HepG2 (cell line): Measurements from ENCODE around the gene DDR1. TPM values are rescaled to one million over a fixed set of nuclear protein-coding genes. Genes with fewer than 3 reads are reported as not detected.
A peak's percentile ranks its signal among the peaks of the same experiment; 100 is the strongest.

Experiments
- EHMT2 ChIP-seq: fragments of 200-600 bp; sonication (generic); IDR thresholded peaks from 2 replicates; pipeline ENCODE4 v1.7.0; 2017; ENCODE audit warnings: antibody characterized with exemption, low read depth, low read length, borderline replicate concordance
- ETV5 ChIP-seq: IDR thresholded peaks from 2 replicates; pipeline ENCODE4 v1.6.1; 2018; ENCODE audit warnings: missing biosample characterization, missing genetic modification reagents, inconsistent platforms, borderline replicate concordance
- FOXM1 ChIP-seq: sonication (generic); formaldehyde crosslinking; IDR thresholded peaks from 2 replicates; pipeline ENCODE4 v1.5.0; 2020; ENCODE audit warnings: missing genetic modification reagents
- FOXO1 ChIP-seq: sonication (generic); formaldehyde crosslinking; IDR thresholded peaks from 2 replicates; pipeline ENCODE4 v1.4.0; 2020; ENCODE audit warnings: missing genetic modification reagents
- HOXA3 ChIP-seq: sonication (generic); formaldehyde crosslinking; IDR thresholded peaks from 2 replicates; pipeline ENCODE4 v1.5.0; 2020; ENCODE audit warnings: missing genetic modification reagents
- JUNB ChIP-seq: sonication (generic); formaldehyde crosslinking; IDR thresholded peaks from 2 replicates; pipeline ENCODE4 v1.8.0; 2022; ENCODE audit warnings: missing genetic modification reagents, mild to moderate bottlenecking, borderline replicate concordance
- NFE2L1 ChIP-seq: sonication (generic); formaldehyde crosslinking; IDR thresholded peaks from 2 replicates; pipeline ENCODE4 v1.4.0; 2020; ENCODE audit warnings: missing genetic modification reagents, mild to moderate bottlenecking, borderline replicate concordance
- PAWR ChIP-seq: sonication (generic); formaldehyde crosslinking; IDR thresholded peaks from 2 replicates; pipeline ENCODE4 v1.4.0; 2020; ENCODE audit warnings: missing genetic modification reagents, mild to moderate bottlenecking, borderline replicate concordance
- PAX8 ChIP-seq: sonication (generic); formaldehyde crosslinking; IDR thresholded peaks from 2 replicates; pipeline ENCODE4 v1.8.0; 2022; ENCODE audit warnings: mild to moderate bottlenecking, missing genetic modification reagents, borderline replicate concordance
- RFX5 ChIP-seq: IDR thresholded peaks from 2 replicates; pipeline ENCODE4 v1.6.1; 2011; ENCODE audit warnings: low read depth, low read length, improper control_type of control experiment
- SAP130 ChIP-seq: IDR thresholded peaks from 2 replicates; pipeline ENCODE4 v1.6.1; 2016; ENCODE audit warnings: low read depth
- TEAD2 ChIP-seq: sonication (generic); formaldehyde crosslinking; IDR thresholded peaks from 2 replicates; pipeline ENCODE4 v1.9.0; 2021; ENCODE audit warnings: missing genetic modification reagents
- YY1 ChIP-seq: IDR thresholded peaks from 2 replicates; pipeline ENCODE4 v1.6.1; 2011; ENCODE audit warnings: low read length, low read depth, moderate library complexity, mild to moderate bottlenecking; ENCODE audit not compliant: insufficient read depth, insufficient replicate concordance
- ZEB1 ChIP-seq: IDR thresholded peaks from 2 replicates; pipeline ENCODE4 v1.6.1; 2012; ENCODE audit warnings: mild to moderate bottlenecking, low read depth, inconsistent platforms; ENCODE audit not compliant: insufficient replicate concordance
- ZFP37 ChIP-seq: sonication (generic); formaldehyde crosslinking; IDR thresholded peaks from 2 replicates; pipeline ENCODE4 v1.4.0; 2020; ENCODE audit warnings: missing genetic modification reagents, borderline replicate concordance
- ZNF180 ChIP-seq: sonication (generic); formaldehyde crosslinking; IDR thresholded peaks from 2 replicates; pipeline ENCODE4 v1.4.0; 2020; ENCODE audit warnings: low read depth, missing genetic modification reagents, borderline replicate concordance
- ZNF75D ChIP-seq: sonication (generic); formaldehyde crosslinking; IDR thresholded peaks from 2 replicates; pipeline ENCODE4 v1.8.1; 2023; ENCODE audit warnings: missing genetic modification reagents, mild to moderate bottlenecking, borderline replicate concordance
- polyA plus RNA-seq, 8 experiments: library from polyadenylated mRNA; depleted of rRNA in 3 of 8; stranded (reverse) in 7 of 8; unstranded in 1 of 8; fragments of >200 nt; fragmentation: Illumina TruSeq in 4 of 8; extraction: Trizol in 4 of 8; gene quantifications; 2 replicates each; pipeline versions ENCODE4 v1.2.1 to v1.2.3, GENCODE V29; 2011 to 2016; ENCODE audit warnings: low read depth in 4 of 8, missing spikeins in 1 of 8, mixed read lengths in 1 of 8; ENCODE audit not compliant: insufficient read depth in 1 of 8
- total RNA-seq, 5 experiments: library from RNA; depleted of rRNA; stranded (reverse); fragments of >200 nt; fragmentation: Illumina TruSeq; extraction: Trizol; gene quantifications; 2 replicates each; pipeline ENCODE4 v1.2.3, GENCODE V29; 2016; ENCODE audit warnings: low read depth in 1 of 5
- TF ChIP-seq, protein P1 (sequence below): sonication (generic); formaldehyde crosslinking; IDR thresholded peaks from 2 replicates; pipeline ENCODE4 v1.8.1; 2022; ENCODE audit warnings: mild to moderate bottlenecking, missing genetic modification reagents
- TF ChIP-seq, protein P2 (sequence below): sonication (generic); formaldehyde crosslinking; IDR thresholded peaks from 2 replicates; pipeline ENCODE4 v1.5.0; 2020; ENCODE audit warnings: mild to moderate bottlenecking, missing genetic modification reagents, borderline replicate concordance
- TF ChIP-seq, protein P3 (sequence below): sonication (generic); formaldehyde crosslinking; IDR thresholded peaks from 2 replicates; pipeline ENCODE4 v1.4.0; 2020; ENCODE audit warnings: missing genetic modification reagents

Gene DDR1
- total and polyA plus RNA-seq, 2 of the 13 experiments (the other 11 are each of a cell fraction or from before 2014, with no cell fraction given) = 16.7 to 20.2 TPM

DNA sequence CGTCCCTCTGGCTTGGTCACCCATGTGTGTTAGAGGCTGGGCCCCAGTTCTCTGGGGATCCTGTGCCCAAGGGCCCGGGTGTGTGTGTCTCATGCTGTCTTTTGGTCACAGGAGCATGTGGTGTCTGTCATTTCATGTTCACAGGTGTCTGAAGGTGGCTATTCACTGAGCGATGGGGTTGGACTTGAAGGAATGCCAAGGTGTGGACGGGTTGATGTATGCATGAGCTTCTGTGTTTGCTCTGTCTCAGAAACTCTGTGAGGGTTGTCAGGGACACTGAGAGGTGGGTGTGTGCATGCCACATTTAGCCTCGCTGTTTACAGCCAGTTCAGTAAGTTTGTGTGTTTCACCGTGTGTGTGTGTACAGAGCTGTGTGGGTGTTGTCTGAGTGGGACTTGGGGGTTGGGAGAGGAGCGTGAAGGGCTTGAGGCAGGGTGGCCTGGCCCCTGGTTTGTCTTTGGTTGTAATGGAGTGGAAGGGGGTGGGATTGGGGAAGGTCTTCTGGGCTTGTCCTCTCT lies 1.2 kb downstream of the DDR1 start (continued):
- TF ChIP-seq EHMT2 = no peak
- TF ChIP-seq TEAD2 (CRISPR knock-in tag) = no peak
- TF ChIP-seq, protein P1, sequence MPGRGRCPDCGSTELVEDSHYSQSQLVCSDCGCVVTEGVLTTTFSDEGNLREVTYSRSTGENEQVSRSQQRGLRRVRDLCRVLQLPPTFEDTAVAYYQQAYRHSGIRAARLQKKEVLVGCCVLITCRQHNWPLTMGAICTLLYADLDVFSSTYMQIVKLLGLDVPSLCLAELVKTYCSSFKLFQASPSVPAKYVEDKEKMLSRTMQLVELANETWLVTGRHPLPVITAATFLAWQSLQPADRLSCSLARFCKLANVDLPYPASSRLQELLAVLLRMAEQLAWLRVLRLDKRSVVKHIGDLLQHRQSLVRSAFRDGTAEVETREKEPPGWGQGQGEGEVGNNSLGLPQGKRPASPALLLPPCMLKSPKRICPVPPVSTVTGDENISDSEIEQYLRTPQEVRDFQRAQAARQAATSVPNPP = no peak
- TF ChIP-seq HOXA3 = 0 out of 2 replicates have a peak, but pooled peaks have one; percentile 4
- TF ChIP-seq JUNB (CRISPR knock-in tag) = no peak
- no peak for TF ChIP-seq NFE2L1
- no peak for TF ChIP-seq ZNF180 (CRISPR knock-in tag)
- TF ChIP-seq, protein P2, sequence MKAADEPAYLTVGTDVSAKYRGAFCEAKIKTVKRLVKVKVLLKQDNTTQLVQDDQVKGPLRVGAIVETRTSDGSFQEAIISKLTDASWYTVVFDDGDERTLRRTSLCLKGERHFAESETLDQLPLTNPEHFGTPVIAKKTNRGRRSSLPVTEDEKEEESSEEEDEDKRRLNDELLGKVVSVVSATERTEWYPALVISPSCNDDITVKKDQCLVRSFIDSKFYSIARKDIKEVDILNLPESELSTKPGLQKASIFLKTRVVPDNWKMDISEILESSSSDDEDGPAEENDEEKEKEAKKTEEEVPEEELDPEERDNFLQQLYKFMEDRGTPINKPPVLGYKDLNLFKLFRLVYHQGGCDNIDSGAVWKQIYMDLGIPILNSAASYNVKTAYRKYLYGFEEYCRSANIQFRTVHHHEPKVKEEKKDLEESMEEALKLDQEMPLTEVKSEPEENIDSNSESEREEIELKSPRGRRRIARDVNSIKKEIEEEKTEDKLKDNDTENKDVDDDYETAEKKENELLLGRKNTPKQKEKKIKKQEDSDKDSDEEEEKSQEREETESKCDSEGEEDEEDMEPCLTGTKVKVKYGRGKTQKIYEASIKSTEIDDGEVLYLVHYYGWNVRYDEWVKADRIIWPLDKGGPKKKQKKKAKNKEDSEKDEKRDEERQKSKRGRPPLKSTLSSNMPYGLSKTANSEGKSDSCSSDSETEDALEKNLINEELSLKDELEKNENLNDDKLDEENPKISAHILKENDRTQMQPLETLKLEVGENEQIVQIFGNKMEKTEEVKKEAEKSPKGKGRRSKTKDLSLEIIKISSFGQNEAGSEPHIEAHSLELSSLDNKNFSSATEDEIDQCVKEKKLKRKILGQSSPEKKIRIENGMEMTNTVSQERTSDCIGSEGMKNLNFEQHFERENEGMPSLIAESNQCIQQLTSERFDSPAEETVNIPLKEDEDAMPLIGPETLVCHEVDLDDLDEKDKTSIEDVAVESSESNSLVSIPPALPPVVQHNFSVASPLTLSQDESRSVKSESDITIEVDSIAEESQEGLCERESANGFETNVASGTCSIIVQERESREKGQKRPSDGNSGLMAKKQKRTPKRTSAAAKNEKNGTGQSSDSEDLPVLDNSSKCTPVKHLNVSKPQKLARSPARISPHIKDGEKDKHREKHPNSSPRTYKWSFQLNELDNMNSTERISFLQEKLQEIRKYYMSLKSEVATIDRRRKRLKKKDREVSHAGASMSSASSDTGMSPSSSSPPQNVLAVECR (CRISPR knock-in tag) = peak; percentile 47; the same call in 1 of the 2 replicates
- no peak for TF ChIP-seq PAX8 (CRISPR knock-in tag)
- no peak for TF ChIP-seq RFX5
- no peak for TF ChIP-seq ZFP37 (CRISPR knock-in tag)
- no peak for TF ChIP-seq ETV5
- no peak for TF ChIP-seq FOXM1 (CRISPR knock-in tag)
- TF ChIP-seq PAWR (CRISPR knock-in tag) = 0 out of 2 replicates have a peak, but pooled peaks have one; percentile 21
- no peak for TF ChIP-seq FOXO1 (CRISPR knock-in tag)
- no peak for TF ChIP-seq ZNF75D
- no peak for TF ChIP-seq YY1
- TF ChIP-seq SAP130 (CRISPR knock-in tag) = peak; percentile 73
- TF ChIP-seq ZEB1 = no peak
- TF ChIP-seq, protein P3, sequence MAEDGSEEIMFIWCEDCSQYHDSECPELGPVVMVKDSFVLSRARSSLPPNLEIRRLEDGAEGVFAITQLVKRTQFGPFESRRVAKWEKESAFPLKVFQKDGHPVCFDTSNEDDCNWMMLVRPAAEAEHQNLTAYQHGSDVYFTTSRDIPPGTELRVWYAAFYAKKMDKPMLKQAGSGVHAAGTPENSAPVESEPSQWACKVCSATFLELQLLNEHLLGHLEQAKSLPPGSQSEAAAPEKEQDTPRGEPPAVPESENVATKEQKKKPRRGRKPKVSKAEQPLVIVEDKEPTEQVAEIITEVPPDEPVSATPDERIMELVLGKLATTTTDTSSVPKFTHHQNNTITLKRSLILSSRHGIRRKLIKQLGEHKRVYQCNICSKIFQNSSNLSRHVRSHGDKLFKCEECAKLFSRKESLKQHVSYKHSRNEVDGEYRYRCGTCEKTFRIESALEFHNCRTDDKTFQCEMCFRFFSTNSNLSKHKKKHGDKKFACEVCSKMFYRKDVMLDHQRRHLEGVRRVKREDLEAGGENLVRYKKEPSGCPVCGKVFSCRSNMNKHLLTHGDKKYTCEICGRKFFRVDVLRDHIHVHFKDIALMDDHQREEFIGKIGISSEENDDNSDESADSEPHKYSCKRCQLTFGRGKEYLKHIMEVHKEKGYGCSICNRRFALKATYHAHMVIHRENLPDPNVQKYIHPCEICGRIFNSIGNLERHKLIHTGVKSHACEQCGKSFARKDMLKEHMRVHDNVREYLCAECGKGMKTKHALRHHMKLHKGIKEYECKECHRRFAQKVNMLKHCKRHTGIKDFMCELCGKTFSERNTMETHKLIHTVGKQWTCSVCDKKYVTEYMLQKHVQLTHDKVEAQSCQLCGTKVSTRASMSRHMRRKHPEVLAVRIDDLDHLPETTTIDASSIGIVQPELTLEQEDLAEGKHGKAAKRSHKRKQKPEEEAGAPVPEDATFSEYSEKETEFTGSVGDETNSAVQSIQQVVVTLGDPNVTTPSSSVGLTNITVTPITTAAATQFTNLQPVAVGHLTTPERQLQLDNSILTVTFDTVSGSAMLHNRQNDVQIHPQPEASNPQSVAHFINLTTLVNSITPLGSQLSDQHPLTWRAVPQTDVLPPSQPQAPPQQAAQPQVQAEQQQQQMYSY (CRISPR knock-in tag) = no peak
